ENCODE results near the gene PRKAA1.

DNA sequence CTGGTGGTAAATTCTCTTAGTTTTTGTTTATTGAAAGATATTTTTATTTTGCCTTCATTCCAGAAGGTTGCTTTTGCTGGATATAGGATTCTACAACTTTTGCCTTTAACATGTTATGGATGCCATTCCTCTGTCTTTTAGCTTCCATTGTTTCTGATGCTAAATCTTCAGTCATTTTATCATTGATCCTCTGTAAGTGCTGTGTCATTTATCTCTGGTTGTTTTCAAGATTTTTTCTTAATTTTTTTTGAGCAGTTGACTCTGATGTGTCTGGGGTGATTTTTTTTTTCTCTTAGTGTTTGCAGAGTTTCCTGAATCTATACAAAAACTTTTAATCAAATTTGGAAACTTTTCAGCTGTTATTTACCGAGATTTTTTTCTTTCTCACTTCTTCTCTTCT is 49.4 kb upstream of the PRKAA1 start:
- TF ChIP-seq POLR2A (IDR thresholded peaks at IDR 0.05), result no peak
- TF ChIP-seq CTCF (IDR thresholded peaks at IDR 0.05), result no peak
- TF ChIP-seq EP300 (IDR thresholded peaks at IDR 0.05), result no peak
